ENCODE measurements around the gene APOH. TPM values are rescaled to one million over a fixed set of nuclear protein-coding genes. Genes with fewer than 3 reads are reported as not detected.

Gene APOH
- total and polyA plus RNA-seq, 12 donors: 0.57 TPM; not detected in 11

- peaks cover 0 to 39% (median 21%) of the 10 kb centered on the region in 9 donors for H3K4me1 ChIP-seq
- intact Hi-C loops (cut with DNase I): loop anchor here in 1 of 10 donors (10.0 kb wide), 1 partner anchor 714 kb away; no protein-coding TSS in a partner anchor
- TF ChIP-seq, protein P1, sequence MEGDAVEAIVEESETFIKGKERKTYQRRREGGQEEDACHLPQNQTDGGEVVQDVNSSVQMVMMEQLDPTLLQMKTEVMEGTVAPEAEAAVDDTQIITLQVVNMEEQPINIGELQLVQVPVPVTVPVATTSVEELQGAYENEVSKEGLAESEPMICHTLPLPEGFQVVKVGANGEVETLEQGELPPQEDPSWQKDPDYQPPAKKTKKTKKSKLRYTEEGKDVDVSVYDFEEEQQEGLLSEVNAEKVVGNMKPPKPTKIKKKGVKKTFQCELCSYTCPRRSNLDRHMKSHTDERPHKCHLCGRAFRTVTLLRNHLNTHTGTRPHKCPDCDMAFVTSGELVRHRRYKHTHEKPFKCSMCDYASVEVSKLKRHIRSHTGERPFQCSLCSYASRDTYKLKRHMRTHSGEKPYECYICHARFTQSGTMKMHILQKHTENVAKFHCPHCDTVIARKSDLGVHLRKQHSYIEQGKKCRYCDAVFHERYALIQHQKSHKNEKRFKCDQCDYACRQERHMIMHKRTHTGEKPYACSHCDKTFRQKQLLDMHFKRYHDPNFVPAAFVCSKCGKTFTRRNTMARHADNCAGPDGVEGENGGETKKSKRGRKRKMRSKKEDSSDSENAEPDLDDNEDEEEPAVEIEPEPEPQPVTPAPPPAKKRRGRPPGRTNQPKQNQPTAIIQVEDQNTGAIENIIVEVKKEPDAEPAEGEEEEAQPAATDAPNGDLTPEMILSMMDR (IDR thresholded peaks at IDR 0.05): no peak
- no peaks in the 10 kb centered on the region for H3K27me3 ChIP-seq
- DNase-seq (peak in 1 of 2 donors; percentile 7), ATAC-seq (peak; percentile 21 to 75 (median 53))
- 11 to 12% methylated on average over 16 of the region's 16 CpGs for WGBS, 2 donors
- peak overlapping the region; percentile 12 to 94 (median 83) for H3K4me3 ChIP-seq
- peak overlapping the region; percentile 69 to 91 (median 81) for H3K27ac ChIP-seq
- H3K9me3 ChIP-seq: no peaks in the 10 kb centered on the region
- no peaks in the 10 kb centered on the region for H3K36me3 ChIP-seq
These were observed 38.2 kb downstream of the APOH start for GRCh38 chr17:66190738-66191592.

DNA sequence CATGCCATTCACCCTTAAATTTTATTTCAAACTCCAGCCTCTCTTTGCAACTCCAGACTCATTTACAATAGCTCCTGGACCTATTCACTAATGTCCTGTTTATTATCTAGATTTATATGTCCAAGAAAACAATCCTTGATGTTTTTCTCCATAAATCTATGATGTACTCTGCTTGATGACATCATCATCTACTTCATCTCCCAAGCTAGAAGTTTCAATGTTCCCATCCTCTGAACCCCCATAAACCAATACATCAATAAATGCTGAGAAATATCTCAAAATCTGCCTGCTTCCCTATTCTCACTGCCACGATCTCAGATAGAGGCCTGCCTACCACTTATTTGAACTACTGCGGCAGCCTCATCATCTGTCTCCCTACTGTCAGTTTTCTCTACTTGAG lies 41.5 kb downstream of the APOH start:
- TF ChIP-seq, protein P1 (IDR thresholded peaks at IDR 0.05): no peak
- intact Hi-C loops (cut with DNase I): loop anchor here in 1 of 10 donors (5.0 kb wide), 1 partner anchor 160 kb away; no protein-coding TSS in a partner anchor
- 95 to 97% methylated on average over 2 of the region's 2 CpGs for WGBS, 2 donors
- Histone ChIP-seq H3K36me3 (peaks cover 0 to 5% (median 0%) of the 10 kb centered on the region in 9 donors), H3K4me1 (peaks cover 0 to 39% (median 21%) of the 10 kb centered on the region in 9 donors), H3K27me3 (no peaks in the 10 kb centered on the region), H3K4me3 (no peak overlapping the region), H3K9me3 (peaks cover 0 to 6% (median 0%) of the 10 kb centered on the region in 11 donors), H3K27ac (no peak overlapping the region)
- no peak for DNase-seq
- no peak for ATAC-seq

DNA sequence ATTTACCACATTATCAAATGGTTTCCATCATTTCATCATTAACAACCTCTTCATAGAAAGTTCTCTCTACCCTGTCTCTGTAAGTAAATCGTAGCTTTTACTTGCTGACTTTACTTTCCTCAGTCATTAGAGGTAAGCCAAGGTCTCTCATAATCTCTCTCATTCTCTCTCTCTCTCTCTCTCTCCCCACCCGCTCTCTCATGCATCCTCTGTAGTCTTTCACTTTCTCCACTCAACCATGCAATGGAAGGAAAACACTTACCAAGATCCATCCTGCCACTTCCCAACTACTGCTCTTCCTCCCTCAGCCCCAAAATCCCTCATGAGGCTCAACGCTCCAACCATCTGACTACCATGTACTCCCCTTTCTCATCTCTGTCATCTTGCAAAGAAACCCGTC lies 43.4 kb downstream of the APOH start:
- DNase-seq (no peak), ATAC-seq (no peak)
- WGBS, 2 donors: 97% methylated on average over 4 of the region's 4 CpGs
- Histone ChIP-seq H3K27me3 (no peaks in the 10 kb centered on the region), H3K36me3 (peaks cover 0 to 23% (median 10%) of the 10 kb centered on the region in 9 donors), H3K4me3 (no peak overlapping the region), H3K27ac (no peak overlapping the region), H3K4me1 (peaks cover 0 to 26% (median 14%) of the 10 kb centered on the region in 9 donors), H3K9me3 (peaks cover 0 to 6% (median 0%) of the 10 kb centered on the region in 11 donors)
- intact Hi-C loops (cut with DNase I): loop anchor here in 1 of 10 donors (5.0 kb wide), 1 partner anchor 161 kb away; no protein-coding TSS in a partner anchor
- TF ChIP-seq, protein P1 (IDR thresholded peaks at IDR 0.05): no peak

GRCh38 chr17:66184392-66184791 lies 44.8 kb downstream of the APOH start:
- Histone ChIP-seq H3K36me3 (peaks cover 0 to 37% (median 10%) of the 10 kb centered on the region in 9 donors), H3K9me3 (peaks cover 0 to 6% (median 0%) of the 10 kb centered on the region in 11 donors), H3K27me3 (no peaks in the 10 kb centered on the region), H3K4me1 (peaks cover 0 to 11% (median 0%) of the 10 kb centered on the region in 9 donors), H3K27ac (no peak overlapping the region), H3K4me3 (no peak overlapping the region)
- 95 to 97% methylated on average over 1 of the region's 1 CpG for WGBS, 2 donors
- no peak for DNase-seq
- TF ChIP-seq, protein P1 (IDR thresholded peaks at IDR 0.05): no peak
- intact Hi-C loops (cut with DNase I): no loop called here
- ATAC-seq: no peak
